ENCODE data around the gene MAD1L1. TPM values are rescaled to one million over a fixed set of nuclear protein-coding genes. Genes with fewer than 3 reads are reported as not detected.
"Not testable (repeated sequence)": the region's sequence is repeated elsewhere in the genome, so short reads cannot be mapped to it uniquely, and the experiment has no call there.

Gene MAD1L1
- total and polyA plus RNA-seq, 4 donors = 43.0 to 54.9 (median 49.9) TPM

DNA sequence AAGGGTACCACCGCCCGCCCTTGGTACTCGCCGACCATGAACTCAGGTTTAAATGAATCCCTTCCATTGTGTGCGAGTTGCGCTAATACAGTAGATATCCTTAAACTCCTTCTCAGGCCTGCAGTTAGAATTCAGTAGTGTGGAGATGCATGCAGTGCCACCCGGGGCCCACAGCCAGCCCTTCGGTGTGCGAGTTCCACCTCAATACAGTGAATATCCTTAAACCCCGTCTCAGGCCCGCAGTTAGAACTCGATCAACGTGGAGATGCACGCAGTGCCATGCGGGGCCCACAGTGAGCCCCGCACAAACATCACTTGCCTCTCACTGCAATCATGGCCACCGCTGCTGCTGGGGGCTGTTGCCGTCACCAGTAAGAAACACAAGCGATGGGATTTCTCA is 261.9 kb downstream of the MAD1L1 start:
- TF ChIP-seq CTCF (IDR thresholded peaks at IDR 0.05; ENCODE audit: control extremely low read depth, extremely low read depth) = no peak
- DNase-seq = no peak
- WGBS, 2 donors = 97% methylated on average over 19 of the region's 19 CpGs
- H3K36me3 ChIP-seq (ENCODE audit: control insufficient read depth in 4 of 4, insufficient read depth in 4 of 4, low read length in 4 of 4) = peaks cover 0 to 9% (median 0%) of the 10 kb centered on the region in 4 donors
- no peak overlapping the region for H3K9ac ChIP-seq (ENCODE audit: insufficient read depth in 1 of 2, low read length in 2 of 2)
- no peaks in the 10 kb centered on the region for H3K4me1 ChIP-seq (ENCODE audit: control insufficient read depth in 5 of 5, insufficient read depth in 5 of 5, low read length in 5 of 5)
- ATAC-seq (ENCODE audit: insufficient read depth, low FRiP score) = no peak
- no peaks in the 10 kb centered on the region for H3K9me3 ChIP-seq (ENCODE audit: control insufficient read depth in 4 of 4, insufficient read depth in 3 of 4, low read length in 3 of 4)
- no peaks in the 10 kb centered on the region for H3K27me3 ChIP-seq (ENCODE audit: control insufficient read depth in 3 of 3, insufficient read depth in 3 of 3, low read length in 2 of 3)
- no peak overlapping the region for H3K4me3 ChIP-seq
- H3K27ac ChIP-seq (ENCODE audit: low read depth in 1 of 2, low read length in 1 of 2) = no peak overlapping the region

GRCh38 chr7:1970285-1970660 is 262.5 kb downstream of the MAD1L1 start:
- not testable (repeated sequence) for DNase-seq; H3K27ac ChIP-seq (ENCODE audit: low read depth in 1 of 2, low read length in 1 of 2); H3K4me3 ChIP-seq; H3K9me3 ChIP-seq (ENCODE audit: control insufficient read depth in 4 of 4, insufficient read depth in 3 of 4, low read length in 3 of 4); H3K4me1 ChIP-seq (ENCODE audit: control insufficient read depth in 5 of 5, insufficient read depth in 5 of 5, low read length in 5 of 5); H3K27me3 ChIP-seq (ENCODE audit: control insufficient read depth in 3 of 3, insufficient read depth in 3 of 3, low read length in 2 of 3); H3K36me3 ChIP-seq (ENCODE audit: control insufficient read depth in 4 of 4, insufficient read depth in 4 of 4, low read length in 4 of 4); ATAC-seq (ENCODE audit: insufficient read depth, low FRiP score); H3K9ac ChIP-seq (ENCODE audit: insufficient read depth in 1 of 2, low read length in 2 of 2)
- 99% methylated on average over 10 of the region's 10 CpGs for WGBS, 2 donors

GRCh38 chr7:1969459-1970284 is 263.1 kb downstream of the MAD1L1 start:
- ATAC-seq (ENCODE audit: insufficient read depth, low FRiP score) = no peak
- no peak for TF ChIP-seq CTCF (IDR thresholded peaks at IDR 0.05; ENCODE audit: control extremely low read depth, extremely low read depth)

GRCh38 chr7:1968397-1969111 is 264.2 kb downstream of the MAD1L1 start:
- ATAC-seq (ENCODE audit: insufficient read depth, low FRiP score) (no peak), DNase-seq (no peak)
- H3K27ac ChIP-seq (ENCODE audit: low read depth in 1 of 2, low read length in 1 of 2) = no peak overlapping the region
- H3K4me1 ChIP-seq (ENCODE audit: control insufficient read depth in 5 of 5, insufficient read depth in 5 of 5, low read length in 5 of 5) = no peaks in the 10 kb centered on the region
- TF ChIP-seq CTCF (IDR thresholded peaks at IDR 0.05; ENCODE audit: control extremely low read depth, extremely low read depth) = no peak
- H3K9me3 ChIP-seq (ENCODE audit: control insufficient read depth in 4 of 4, insufficient read depth in 3 of 4, low read length in 3 of 4) = no peaks in the 10 kb centered on the region
- H3K36me3 ChIP-seq (ENCODE audit: control insufficient read depth in 4 of 4, insufficient read depth in 4 of 4, low read length in 4 of 4) = peaks cover 0 to 11% (median 0%) of the 10 kb centered on the region in 4 donors
- H3K27me3 ChIP-seq (ENCODE audit: control insufficient read depth in 3 of 3, insufficient read depth in 3 of 3, low read length in 2 of 3) = no peaks in the 10 kb centered on the region
- no peak overlapping the region for H3K4me3 ChIP-seq
- 98% methylated on average over 36 of the region's 36 CpGs for WGBS, 2 donors
- no peak overlapping the region for H3K9ac ChIP-seq (ENCODE audit: insufficient read depth in 1 of 2, low read length in 2 of 2)

More at GRCh38 chr7:1969459-1970284, 263.1 kb downstream of the MAD1L1 start:
- Histone ChIP-seq H3K27ac (ENCODE audit: low read depth in 1 of 2, low read length in 1 of 2) (no peak overlapping the region), H3K36me3 (ENCODE audit: control insufficient read depth in 4 of 4, insufficient read depth in 4 of 4, low read length in 4 of 4) (peaks cover 0 to 6% (median 0%) of the 10 kb centered on the region in 4 donors), H3K27me3 (ENCODE audit: control insufficient read depth in 3 of 3, insufficient read depth in 3 of 3, low read length in 2 of 3) (no peaks in the 10 kb centered on the region), H3K4me1 (ENCODE audit: control insufficient read depth in 5 of 5, insufficient read depth in 5 of 5, low read length in 5 of 5) (no peaks in the 10 kb centered on the region), H3K4me3 (no peak overlapping the region), H3K9ac (ENCODE audit: insufficient read depth in 1 of 2, low read length in 2 of 2) (no peak overlapping the region), H3K9me3 (ENCODE audit: control insufficient read depth in 4 of 4, insufficient read depth in 3 of 4, low read length in 3 of 4) (no peaks in the 10 kb centered on the region)
- DNase-seq = no peak
- WGBS, 2 donors = 69 to 87% methylated on average over 8 of the region's 8 CpGs
